ENCODE results near the gene VEPH1.
"Not testable (repeated sequence)": the region's sequence is repeated elsewhere in the genome, so short reads cannot be mapped to it uniquely, and the experiment has no call there.

Gene VEPH1

GRCh38 chr3:157350651-157351050 is 152.6 kb downstream of the VEPH1 start:
- DNase-seq (ENCODE audit: low read depth in 2 of 2): not testable (repeated sequence)

GRCh38 chr3:157348304-157349075 is 154.7 kb downstream of the VEPH1 start:
- DNase-seq (ENCODE audit: low read depth in 2 of 2): not testable (repeated sequence)

GRCh38 chr3:157347577-157348303 is 155.5 kb downstream of the VEPH1 start:
- no peak for DNase-seq (ENCODE audit: low read depth in 2 of 2)

- DNase-seq (ENCODE audit: low read depth in 2 of 2): no peak
These were observed 166.8 kb downstream of the VEPH1 start for GRCh38 chr3:157336252-157337009.

- no peak for DNase-seq (ENCODE audit: low read depth in 2 of 2)
These were observed 167.8 kb downstream of the VEPH1 start for GRCh38 chr3:157335233-157336076.

GRCh38 chr3:157333551-157333991 is 169.6 kb downstream of the VEPH1 start:
- no peak for DNase-seq (ENCODE audit: low read depth in 2 of 2)

GRCh38 chr3:157330206-157330605 is 173.0 kb downstream of the VEPH1 start:
- DNase-seq (ENCODE audit: low read depth in 2 of 2): no peak

- DNase-seq (ENCODE audit: low read depth in 2 of 2): no peak
These were observed 173.7 kb downstream of the VEPH1 start for GRCh38 chr3:157329551-157329950.

GRCh38 chr3:157327837-157328236 is 175.4 kb downstream of the VEPH1 start:
- DNase-seq (ENCODE audit: low read depth in 2 of 2): no peak

- no peak for DNase-seq (ENCODE audit: low read depth in 2 of 2)
These were observed 176.2 kb downstream of the VEPH1 start for GRCh38 chr3:157327018-157327417.

- not testable (repeated sequence) for DNase-seq (ENCODE audit: low read depth in 2 of 2)
These were observed 178.3 kb downstream of the VEPH1 start for GRCh38 chr3:157324869-157325268.

GRCh38 chr3:157323360-157323759 is 179.9 kb downstream of the VEPH1 start:
- DNase-seq (ENCODE audit: low read depth in 2 of 2): no peak

- DNase-seq (ENCODE audit: low read depth in 2 of 2): no peak
These were observed 183.5 kb downstream of the VEPH1 start for GRCh38 chr3:157319672-157320071.

- DNase-seq (ENCODE audit: low read depth in 2 of 2): no peak
These were observed 184.5 kb downstream of the VEPH1 start for GRCh38 chr3:157318639-157319288.

GRCh38 chr3:157317895-157318294 is 185.3 kb downstream of the VEPH1 start:
- no peak for DNase-seq (ENCODE audit: low read depth in 2 of 2)

- DNase-seq (ENCODE audit: low read depth in 2 of 2): no peak
These were observed 190.0 kb downstream of the VEPH1 start for GRCh38 chr3:157313186-157313585.

GRCh38 chr3:157312376-157312745 is 190.9 kb downstream of the VEPH1 start:
- DNase-seq (ENCODE audit: low read depth in 2 of 2): no peak

GRCh38 chr3:157311633-157312375 is 191.4 kb downstream of the VEPH1 start:
- no peak for DNase-seq (ENCODE audit: low read depth in 2 of 2)

- no peak for DNase-seq (ENCODE audit: low read depth in 2 of 2)
These were observed 192.7 kb downstream of the VEPH1 start for GRCh38 chr3:157310329-157311052.

GRCh38 chr3:157306502-157306901 is 196.7 kb downstream of the VEPH1 start:
- no peak for DNase-seq (ENCODE audit: low read depth in 2 of 2)

All from stimulated activated CD8-positive, alpha-beta memory T cell treated with anti-CD3 and anti-CD28 coated beads, Interleukin-2, amount 100 ng/mL, for 1 hour (primary cell).